Activated T-helper 9 cell treated with anti-CD3 and anti-CD28 coated beads, Interleukin-2, amount 50 U/mL, for 16 hours (primary cell): ENCODE results near the gene USP6.
A peak's percentile ranks its signal among the peaks of the same experiment; 100 is the strongest.
"Not testable (repeated sequence)": the region's sequence is repeated elsewhere in the genome, so short reads cannot be mapped to it uniquely, and the experiment has no call there.

Experiments
- DNase-seq: peaks from one replicate; pipeline ENCODE4 v3.0.0-alpha.2; 2020; ENCODE audit warnings: low read depth

USP6 gene

GRCh38 chr17:5115673-5116651 lies at the start of gene USP6:
USP6 (plus strand) TSS chr17:5116032; CDS start chr17:5130368, 14,336 bp downstream.
- DNase-seq: no peak

- no peak for DNase-seq
Measured at GRCh38 chr17:5068236-5068635, 47.6 kb upstream of the USP6 start.

- no peak for DNase-seq
Measured at GRCh38 chr17:5069724-5070123, 46.1 kb upstream of the USP6 start.

- DNase-seq: not testable (repeated sequence)
Measured at GRCh38 chr17:5075472-5075871, 40.4 kb upstream of the USP6 start.

- DNase-seq: not testable (repeated sequence)
Measured at GRCh38 chr17:5077275-5077674, 38.6 kb upstream of the USP6 start.

- DNase-seq: no peak
Measured at GRCh38 chr17:5077781-5078105, 38.1 kb upstream of the USP6 start.

- peak; percentile 64 for DNase-seq
Measured at GRCh38 chr17:5078106-5079028, 37.5 kb upstream of the USP6 start, which contains the start of gene ZFP3. ZFP3 (plus strand) TSS chr17:5078467; CDS start chr17:5091505, 13,038 bp downstream.

- no peak for DNase-seq
Measured at GRCh38 chr17:5080591-5080990, 35.2 kb upstream of the USP6 start.

DNA sequence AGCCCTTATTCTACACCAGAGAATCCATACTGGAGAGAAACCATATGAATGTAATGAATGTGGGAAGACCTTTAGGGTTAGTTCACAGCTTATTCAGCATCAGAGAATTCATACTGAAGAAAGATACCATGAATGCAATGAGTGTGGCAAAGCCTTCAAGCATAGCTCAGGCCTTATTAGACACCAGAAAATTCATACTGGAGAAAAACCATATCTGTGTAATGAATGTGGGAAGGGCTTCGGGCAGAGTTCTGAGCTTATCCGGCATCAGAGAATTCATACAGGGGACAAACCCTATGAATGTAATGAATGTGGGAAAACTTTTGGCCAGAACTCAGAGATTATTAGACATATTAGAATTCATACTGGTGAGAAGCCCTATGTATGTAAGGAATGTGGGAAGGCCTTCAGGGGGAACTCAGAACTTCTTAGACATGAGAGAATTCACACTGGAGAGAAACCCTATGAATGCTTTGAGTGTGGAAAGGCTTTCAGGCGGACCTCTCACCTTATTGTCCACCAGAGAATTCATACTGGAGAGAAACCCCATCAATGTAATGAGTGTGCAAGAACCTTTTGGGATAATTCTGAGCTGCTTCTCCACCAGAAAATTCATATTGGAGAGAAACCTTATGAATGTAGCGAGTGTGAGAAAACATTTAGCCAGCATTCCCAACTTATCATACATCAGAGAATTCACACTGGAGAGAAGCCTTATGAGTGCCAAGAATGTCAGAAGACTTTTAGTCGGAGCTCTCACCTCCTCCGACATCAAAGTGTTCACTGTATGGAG lies 23.4 kb upstream of the USP6 start:
- DNase-seq: no peak

- DNase-seq: no peak
Measured at GRCh38 chr17:5096731-5097100, 19.1 kb upstream of the USP6 start.

DNA sequence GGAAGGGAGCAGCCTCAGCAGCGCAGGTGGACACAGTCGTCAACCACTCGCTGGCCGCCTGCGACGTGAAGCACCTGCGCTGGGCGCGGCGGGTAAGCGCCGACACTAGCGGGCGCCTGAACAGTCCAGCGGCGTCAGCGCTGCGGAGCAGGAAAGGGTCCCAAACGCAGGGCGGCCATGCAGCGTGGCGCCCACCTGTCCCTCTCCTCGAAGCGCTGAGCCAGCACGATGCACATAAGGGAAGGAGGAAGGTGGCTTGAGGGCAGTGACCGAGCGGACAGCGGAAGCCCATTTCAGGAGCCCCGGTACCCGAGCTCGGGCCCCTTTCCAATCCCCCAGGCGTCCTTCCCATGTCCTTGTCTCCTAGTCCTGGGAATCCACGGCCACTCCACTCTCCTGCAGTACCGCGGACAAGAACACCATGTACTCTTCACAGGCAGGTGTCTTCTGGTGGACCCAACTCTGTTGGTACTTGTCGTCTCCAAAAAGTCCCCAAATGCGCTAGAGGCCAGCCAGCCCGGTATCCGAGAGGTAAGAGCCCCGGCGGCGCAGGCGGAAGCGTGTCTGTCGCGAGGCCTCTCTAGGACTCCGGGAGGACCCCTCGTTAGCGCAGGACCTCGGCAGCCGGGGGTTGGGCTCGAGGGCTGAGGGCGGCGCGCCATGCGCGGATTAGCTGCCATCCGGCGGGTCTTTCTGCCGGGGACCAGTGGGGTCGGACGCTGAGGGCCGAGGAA lies 18.6 kb upstream of the USP6 start:
- no peak for DNase-seq

- no peak for DNase-seq
Measured at GRCh38 chr17:5099271-5099670, 16.6 kb upstream of the USP6 start.

DNA sequence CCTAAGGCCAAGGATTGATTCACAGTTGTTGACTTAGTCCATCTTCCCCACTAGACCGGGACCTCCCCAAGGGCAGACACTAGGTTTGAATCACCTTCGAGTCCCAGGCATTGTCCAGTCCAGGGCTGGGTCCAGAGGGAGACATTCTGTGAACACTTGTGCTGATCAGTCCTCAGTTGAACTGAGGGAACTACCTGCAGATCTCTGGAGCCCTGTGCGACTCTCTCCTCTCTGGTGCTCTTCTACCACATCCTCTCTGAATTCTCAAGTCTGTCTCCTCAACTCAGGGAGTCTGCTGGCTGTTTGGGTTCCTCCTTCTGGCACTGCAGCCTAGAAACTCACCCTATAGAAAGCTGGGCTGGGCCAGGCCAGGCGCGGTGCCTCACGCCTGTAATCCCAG lies 15.0 kb upstream of the USP6 start:
- DNase-seq: no peak

GRCh38 chr17:5110816-5111215 lies 5.0 kb upstream of the USP6 start:
- no peak for DNase-seq

DNA sequence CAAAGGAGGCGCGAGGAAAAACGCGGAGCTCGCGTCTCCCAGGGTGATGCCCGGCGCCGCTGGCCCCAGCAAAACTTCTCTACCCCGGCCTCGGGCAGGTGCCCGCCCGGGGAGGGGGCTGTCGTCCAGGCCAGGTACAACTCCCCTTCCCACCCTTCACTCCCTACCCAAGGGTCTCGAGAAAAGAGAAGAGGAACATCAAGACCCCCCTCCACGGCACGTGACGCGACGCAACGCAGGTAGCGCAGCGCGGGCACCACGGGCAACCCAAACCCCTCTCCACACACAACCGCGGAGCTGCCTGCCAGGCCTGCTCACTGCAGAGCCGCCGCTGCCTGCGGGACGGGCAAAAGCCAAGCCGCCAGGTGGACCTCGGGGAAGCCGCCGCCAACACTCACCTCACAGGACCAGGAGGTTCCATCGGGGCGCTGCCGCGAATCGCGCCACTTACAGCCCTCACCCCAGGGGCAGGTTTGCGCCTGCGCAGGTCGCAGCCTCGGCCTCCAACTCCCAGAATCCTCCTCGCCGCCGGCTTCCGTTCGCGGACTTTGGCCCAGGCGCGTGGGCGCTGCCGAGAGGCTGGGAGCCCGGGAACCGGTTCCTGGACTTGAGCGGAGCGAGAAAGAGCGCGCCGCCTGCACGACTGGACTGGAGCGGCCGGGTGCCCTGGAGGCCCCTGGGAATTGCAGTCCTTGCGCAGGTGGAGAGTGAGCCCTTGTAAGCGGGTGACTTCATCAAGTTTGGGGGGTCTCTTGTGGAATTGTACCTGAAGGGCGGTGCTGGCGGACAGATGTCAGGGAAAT lies 4.2 kb upstream of the USP6 start, which contains the start of gene ZNF232:
TSS of gene ZNF232 (minus strand) at position 477 of the 803 bp plus-strand sequence. CDS start at position 421, 56 bp downstream.
- DNase-seq: peak; percentile 85

- DNase-seq: no peak
Measured at GRCh38 chr17:5118219-5118618, 2.4 kb downstream of the USP6 start.

DNA sequence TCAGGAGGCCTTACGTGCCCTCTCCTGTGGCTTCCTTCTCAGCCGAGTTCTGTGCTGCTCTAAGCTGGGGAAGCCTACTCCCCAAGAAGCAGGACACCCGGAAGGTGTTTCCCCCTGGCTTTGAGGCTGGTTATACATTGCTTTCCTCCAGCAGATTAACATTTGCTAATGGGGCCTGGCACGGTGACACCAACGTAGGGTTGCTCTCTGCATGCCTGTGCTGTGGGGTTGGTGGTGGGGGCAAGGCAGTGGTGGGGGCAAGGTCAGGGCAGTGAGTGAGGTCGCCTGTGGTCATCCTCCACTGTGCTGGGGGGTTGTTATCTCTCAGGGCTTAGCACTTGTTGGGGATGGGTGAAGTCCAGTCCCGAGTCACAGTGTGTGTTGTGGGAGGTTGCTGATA lies 4.2 kb downstream of the USP6 start:
- DNase-seq: no peak

GRCh38 chr17:5120436-5121185 lies 4.8 kb downstream of the USP6 start:
- DNase-seq: not testable (repeated sequence)

- no peak for DNase-seq
Measured at GRCh38 chr17:5121186-5121841, 5.5 kb downstream of the USP6 start.
